ENCODE measurements around the gene GAPVD1.
"Not testable (repeated sequence)": the region's sequence is repeated elsewhere in the genome, so short reads cannot be mapped to it uniquely, and the experiment has no call there.

GAPVD1 gene, protein sequence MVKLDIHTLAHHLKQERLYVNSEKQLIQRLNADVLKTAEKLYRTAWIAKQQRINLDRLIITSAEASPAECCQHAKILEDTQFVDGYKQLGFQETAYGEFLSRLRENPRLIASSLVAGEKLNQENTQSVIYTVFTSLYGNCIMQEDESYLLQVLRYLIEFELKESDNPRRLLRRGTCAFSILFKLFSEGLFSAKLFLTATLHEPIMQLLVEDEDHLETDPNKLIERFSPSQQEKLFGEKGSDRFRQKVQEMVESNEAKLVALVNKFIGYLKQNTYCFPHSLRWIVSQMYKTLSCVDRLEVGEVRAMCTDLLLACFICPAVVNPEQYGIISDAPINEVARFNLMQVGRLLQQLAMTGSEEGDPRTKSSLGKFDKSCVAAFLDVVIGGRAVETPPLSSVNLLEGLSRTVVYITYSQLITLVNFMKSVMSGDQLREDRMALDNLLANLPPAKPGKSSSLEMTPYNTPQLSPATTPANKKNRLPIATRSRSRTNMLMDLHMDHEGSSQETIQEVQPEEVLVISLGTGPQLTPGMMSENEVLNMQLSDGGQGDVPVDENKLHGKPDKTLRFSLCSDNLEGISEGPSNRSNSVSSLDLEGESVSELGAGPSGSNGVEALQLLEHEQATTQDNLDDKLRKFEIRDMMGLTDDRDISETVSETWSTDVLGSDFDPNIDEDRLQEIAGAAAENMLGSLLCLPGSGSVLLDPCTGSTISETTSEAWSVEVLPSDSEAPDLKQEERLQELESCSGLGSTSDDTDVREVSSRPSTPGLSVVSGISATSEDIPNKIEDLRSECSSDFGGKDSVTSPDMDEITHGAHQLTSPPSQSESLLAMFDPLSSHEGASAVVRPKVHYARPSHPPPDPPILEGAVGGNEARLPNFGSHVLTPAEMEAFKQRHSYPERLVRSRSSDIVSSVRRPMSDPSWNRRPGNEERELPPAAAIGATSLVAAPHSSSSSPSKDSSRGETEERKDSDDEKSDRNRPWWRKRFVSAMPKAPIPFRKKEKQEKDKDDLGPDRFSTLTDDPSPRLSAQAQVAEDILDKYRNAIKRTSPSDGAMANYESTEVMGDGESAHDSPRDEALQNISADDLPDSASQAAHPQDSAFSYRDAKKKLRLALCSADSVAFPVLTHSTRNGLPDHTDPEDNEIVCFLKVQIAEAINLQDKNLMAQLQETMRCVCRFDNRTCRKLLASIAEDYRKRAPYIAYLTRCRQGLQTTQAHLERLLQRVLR (N-terminal part only)

DNA sequence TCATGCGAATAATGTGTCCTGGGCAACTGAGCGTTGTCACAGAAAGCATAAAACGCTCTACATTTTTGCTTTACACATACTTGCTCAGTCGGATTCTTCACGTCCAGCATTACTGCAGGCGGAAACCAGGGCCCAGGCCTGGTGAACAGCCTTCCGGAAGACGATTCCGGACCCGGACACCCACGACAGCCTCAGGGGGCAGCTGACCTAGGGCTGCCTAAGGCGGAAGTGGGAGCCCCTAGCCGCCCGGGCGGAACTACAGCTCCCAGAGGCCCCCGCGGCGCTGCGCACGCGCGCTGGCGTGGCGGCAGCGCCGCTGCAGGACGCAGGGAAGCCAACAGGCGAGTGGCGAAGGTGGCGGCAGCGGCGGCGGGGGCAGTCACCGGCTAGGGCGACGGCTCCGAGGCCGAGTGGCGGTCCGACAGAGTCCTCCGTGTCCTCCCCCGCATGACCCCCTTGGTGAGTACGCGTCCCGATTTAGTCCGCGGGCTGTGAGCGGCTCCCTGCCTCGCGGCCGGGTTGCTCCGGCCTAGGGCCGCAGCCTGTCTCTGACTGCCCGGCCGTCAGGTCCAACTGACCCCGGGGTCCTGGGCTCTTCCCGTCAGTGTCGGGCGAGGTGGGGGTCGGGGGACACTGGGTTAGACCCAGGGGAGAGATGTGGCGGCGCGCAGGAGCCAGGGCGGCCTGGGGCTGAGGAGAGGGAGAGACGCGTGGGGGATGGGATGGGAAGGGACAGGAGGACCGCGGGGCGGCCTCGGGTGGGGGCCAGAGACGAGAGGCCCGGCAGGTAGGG, at the start of gene GAPVD1:
GAPVD1 (plus strand) TSS at position 326 of the 793 bp plus-strand sequence. CDS start 37,096 bp downstream, outside the sequence.
- in situ Hi-C loops (cut with MboI; ENCODE audit: low sequenced_read_pairs, unreplicated experiment) = no loop called here
- DNase-seq (ENCODE audit: low spot score) = peak; percentile 99
- TF ChIP-seq, protein P1, sequence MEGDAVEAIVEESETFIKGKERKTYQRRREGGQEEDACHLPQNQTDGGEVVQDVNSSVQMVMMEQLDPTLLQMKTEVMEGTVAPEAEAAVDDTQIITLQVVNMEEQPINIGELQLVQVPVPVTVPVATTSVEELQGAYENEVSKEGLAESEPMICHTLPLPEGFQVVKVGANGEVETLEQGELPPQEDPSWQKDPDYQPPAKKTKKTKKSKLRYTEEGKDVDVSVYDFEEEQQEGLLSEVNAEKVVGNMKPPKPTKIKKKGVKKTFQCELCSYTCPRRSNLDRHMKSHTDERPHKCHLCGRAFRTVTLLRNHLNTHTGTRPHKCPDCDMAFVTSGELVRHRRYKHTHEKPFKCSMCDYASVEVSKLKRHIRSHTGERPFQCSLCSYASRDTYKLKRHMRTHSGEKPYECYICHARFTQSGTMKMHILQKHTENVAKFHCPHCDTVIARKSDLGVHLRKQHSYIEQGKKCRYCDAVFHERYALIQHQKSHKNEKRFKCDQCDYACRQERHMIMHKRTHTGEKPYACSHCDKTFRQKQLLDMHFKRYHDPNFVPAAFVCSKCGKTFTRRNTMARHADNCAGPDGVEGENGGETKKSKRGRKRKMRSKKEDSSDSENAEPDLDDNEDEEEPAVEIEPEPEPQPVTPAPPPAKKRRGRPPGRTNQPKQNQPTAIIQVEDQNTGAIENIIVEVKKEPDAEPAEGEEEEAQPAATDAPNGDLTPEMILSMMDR (IDR thresholded peaks at IDR 0.05; ENCODE audit: borderline replicate concordance, control extremely low read depth, extremely low read depth, insufficient read depth, missing control alignments) = peak; percentile 26

DNA sequence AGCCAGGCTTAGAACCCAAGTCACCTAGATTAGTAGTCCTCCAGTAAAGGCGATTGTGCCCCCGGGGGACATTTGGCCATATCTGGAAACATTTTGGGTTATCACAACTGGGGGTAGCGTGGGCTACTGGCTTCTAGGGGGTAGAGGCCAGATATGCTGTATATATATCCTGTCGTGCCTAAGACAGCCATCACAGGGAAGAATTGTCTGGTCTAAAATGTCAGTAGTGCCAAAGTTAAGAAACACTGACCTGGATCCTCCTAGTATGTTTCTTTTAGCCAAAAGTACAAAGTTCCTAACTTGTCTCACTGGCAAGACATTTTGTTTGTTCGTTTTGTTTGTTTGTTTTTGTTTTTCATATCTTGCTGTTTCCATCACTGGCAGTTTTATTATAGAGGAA, 47.4 kb upstream of the GAPVD1 start:
- in situ Hi-C loops (cut with MboI; ENCODE audit: low sequenced_read_pairs, unreplicated experiment) = no loop called here
- TF ChIP-seq, protein P1 (IDR thresholded peaks at IDR 0.05; ENCODE audit: borderline replicate concordance, control extremely low read depth, extremely low read depth, insufficient read depth, missing control alignments) = no peak
- no peak for DNase-seq (ENCODE audit: low spot score)

DNA sequence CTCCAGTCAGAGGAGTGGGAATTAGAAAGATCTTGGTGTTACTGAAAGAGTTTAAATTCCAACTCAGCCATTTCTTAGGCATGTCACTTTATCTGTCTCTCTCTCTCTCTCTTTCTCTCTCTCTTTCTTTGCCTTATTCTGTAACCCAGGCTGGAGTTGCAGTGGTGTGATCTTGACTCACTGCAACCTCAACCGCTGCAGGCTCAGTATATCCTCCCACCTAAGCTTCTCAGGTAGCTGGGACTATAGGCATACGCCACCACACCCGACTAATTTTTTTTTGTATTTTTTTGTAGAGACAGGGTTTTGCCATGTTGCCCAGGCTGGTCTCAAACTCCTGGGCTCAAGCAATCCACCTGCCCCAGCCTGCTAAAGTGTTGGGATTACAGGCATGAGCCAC, 43.0 kb upstream of the GAPVD1 start:
- in situ Hi-C loops (cut with MboI; ENCODE audit: low sequenced_read_pairs, unreplicated experiment) = no loop called here
- TF ChIP-seq, protein P1 (IDR thresholded peaks at IDR 0.05; ENCODE audit: borderline replicate concordance, control extremely low read depth, extremely low read depth, insufficient read depth, missing control alignments) = no peak

DNA sequence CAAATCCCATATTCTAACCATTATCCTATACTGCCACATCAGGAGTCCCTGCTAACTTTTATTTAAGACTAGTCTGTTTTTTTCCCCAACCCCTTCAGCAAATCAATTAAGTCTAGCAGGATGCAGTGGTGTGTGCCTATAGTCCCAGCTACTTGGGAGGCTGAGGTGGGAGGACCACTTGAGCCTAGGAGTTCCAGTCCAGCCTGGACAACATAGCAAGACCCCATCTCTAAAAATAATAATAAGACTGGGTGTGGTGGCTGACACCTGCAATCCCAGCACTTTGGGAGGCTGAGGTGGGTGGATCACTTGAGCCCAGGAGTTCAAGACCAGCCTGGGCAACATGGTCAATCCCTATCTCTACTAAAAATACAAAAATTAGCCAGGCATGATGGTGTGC, 36.8 kb upstream of the GAPVD1 start:
- in situ Hi-C loops (cut with MboI; ENCODE audit: low sequenced_read_pairs, unreplicated experiment) = not testable (repeated sequence)

More for the DNA sequence above, 43.0 kb upstream of the GAPVD1 start:
- DNase-seq (ENCODE audit: low spot score) = no peak

DNA sequence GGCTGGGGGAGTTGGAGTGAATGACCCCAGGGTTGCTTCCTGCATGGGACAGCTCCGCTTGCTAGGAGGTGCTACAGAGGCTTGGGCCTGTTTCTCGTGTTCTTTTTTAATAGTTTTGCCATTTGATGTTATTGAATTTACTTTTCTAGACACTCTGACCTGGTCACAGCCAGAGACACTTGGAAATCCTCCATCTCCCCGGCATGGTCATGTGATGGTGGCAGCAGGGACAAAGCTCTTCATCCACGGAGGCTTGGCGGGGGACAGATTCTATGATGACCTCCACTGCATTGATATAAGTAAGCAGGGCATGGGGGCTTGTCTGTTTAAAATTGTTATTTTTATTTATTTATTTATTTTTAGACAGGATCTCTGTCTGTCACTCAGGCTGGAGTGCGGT, 33.9 kb upstream of the GAPVD1 start:
- TF ChIP-seq, protein P1 (IDR thresholded peaks at IDR 0.05; ENCODE audit: borderline replicate concordance, control extremely low read depth, extremely low read depth, insufficient read depth, missing control alignments) = no peak

More for the DNA sequence above, 36.8 kb upstream of the GAPVD1 start:
- DNase-seq (ENCODE audit: low spot score) = not testable (repeated sequence)

DNA sequence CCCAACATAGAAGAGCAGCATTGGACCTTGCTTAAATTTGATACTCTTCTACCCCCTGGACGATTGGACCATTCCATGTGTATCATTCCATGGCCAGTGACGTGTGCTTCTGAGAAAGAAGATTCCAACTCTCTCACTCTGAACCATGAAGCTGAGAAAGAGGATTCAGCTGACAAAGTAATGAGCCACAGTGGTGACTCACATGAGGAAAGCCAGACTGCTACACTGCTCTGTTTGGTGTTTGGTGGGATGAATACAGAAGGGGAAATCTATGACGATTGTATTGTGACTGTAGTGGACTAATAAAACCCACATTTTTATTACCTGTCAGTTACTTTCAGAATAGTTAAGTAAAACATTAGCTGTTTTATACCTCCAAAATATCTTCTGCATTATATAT, 27.9 kb upstream of the GAPVD1 start:
- in situ Hi-C loops (cut with MboI; ENCODE audit: low sequenced_read_pairs, unreplicated experiment) = no loop called here
- no peak for DNase-seq (ENCODE audit: low spot score)
- TF ChIP-seq, protein P1 (IDR thresholded peaks at IDR 0.05; ENCODE audit: borderline replicate concordance, control extremely low read depth, extremely low read depth, insufficient read depth, missing control alignments) = no peak

More for the DNA sequence above, 33.9 kb upstream of the GAPVD1 start:
- DNase-seq (ENCODE audit: low spot score) = no peak
- in situ Hi-C loops (cut with MboI; ENCODE audit: low sequenced_read_pairs, unreplicated experiment) = no loop called here

DNA sequence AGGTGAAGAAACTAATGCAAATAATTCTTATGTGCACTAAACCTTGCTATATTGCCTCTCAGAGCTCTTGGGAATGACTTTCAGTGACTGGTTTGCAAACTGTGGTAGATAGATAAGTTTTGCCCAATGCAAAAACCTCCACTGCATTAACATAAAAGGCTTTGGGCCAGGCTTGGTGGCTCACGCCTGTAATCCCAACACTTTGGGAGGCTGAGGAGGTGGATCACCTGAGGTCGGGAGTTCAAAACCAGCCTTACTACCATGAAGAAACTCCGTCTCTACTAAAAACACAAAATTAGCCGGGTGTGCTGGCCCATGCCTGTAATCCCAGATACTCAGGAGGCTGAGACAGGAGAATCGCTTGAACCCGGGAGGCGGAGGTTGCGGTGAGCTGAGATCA, 27.5 kb upstream of the GAPVD1 start:
- in situ Hi-C loops (cut with MboI; ENCODE audit: low sequenced_read_pairs, unreplicated experiment); DNase-seq (ENCODE audit: low spot score): not testable (repeated sequence)
